HepG2 (cell line): ENCODE results near the gene BCAS3. TPM values are rescaled to one million over a fixed set of nuclear protein-coding genes. Genes with fewer than 3 reads are reported as not detected.
A peak's percentile ranks its signal among the peaks of the same experiment; 100 is the strongest.

Source experiments
- ATAC-seq: fragments of 200-7000 bp; cut with Tn5 transposase; 3 replicates; pipeline ENCODE4 v1.9.1; 2020; ENCODE audit warnings: mild to moderate bottlenecking, moderate library complexity
- BruUV-seq: library from RNA; stranded (reverse); fragments of 400-500 nt; replicated peaks from 2 replicates; lab custom pipeline; 2021; lab: Mats Ljungman, UMichigan
- CTCF ChIA-PET: fragments of 300-600 bp; formaldehyde crosslinking; extraction: SDS; loops from one replicate; lab custom pipeline; 2021; ENCODE audit warnings: low total read pairs, inconsistent platforms, low intra/inter-chr PET ratio; lab: Yijun Ruan, JAX
- POLR2A ChIA-PET: fragments of 350-600 bp; sonication (Branson Sonifier 250); formaldehyde crosslinking; loops from one replicate; lab custom pipeline; 2020; ENCODE audit warnings: antibody characterized with exemption, inconsistent platforms; lab: Yijun Ruan, JAX
- DNase-seq: peaks from one replicate; pipeline ENCODE4 v3.0.0-alpha.2; 2015; ENCODE audit warnings: low spot score
- FAIRE-seq: peaks from 3 replicates; lab custom pipeline; 2011; peaks lifted over from hg19 to GRCh38; lab: Jason Lieb, UNC
- H2AFZ ChIP-seq: one replicate; pipeline ENCODE4 v1.6.1; 2011; ENCODE audit warnings: low read length, inconsistent platforms
- H3K27ac ChIP-seq: fragments of 300-600 bp; 3 replicates; pipeline ENCODE4 v1.8.0; 2011; ENCODE audit warnings: mixed run types, mild to moderate bottlenecking, mixed read lengths, low read length, inconsistent platforms; ENCODE audit not compliant: insufficient read depth; ENCODE audit errors: extremely low read length
- H3K27me3 ChIP-seq, 2 experiments: fragments of 200-600 bp in 1 of 2; 2 replicates in 1 of 2; 3 replicates in 1 of 2; pipeline versions ENCODE4 v1.6.0 to v1.8.0; 2011; ENCODE audit warnings: low read length in 2 of 2, mild to moderate bottlenecking in 2 of 2, moderate library complexity in 2 of 2, inconsistent platforms in 1 of 2; ENCODE audit not compliant: insufficient read depth in 2 of 2, control insufficient read depth in 1 of 2
- H3K36me3 ChIP-seq, 2 experiments: fragments of 200-600 bp in 1 of 2; replicated peaks in 1 of 2; 2 replicates in 1 of 2; 3 replicates in 1 of 2; pipeline versions ENCODE4 v1.5.1 to v1.8.0; 2011; ENCODE audit warnings: low read length in 2 of 2, inconsistent platforms in 1 of 2; ENCODE audit not compliant: insufficient read depth in 2 of 2, control insufficient read depth in 1 of 2
- H3K4me1 ChIP-seq: 2 replicates; pipeline ENCODE4 v1.5.1; 2012; ENCODE audit warnings: low read length, inconsistent platforms; ENCODE audit not compliant: insufficient read depth
- H3K4me2 ChIP-seq: 2 replicates; pipeline ENCODE4 v1.6.0; 2011; ENCODE audit warnings: low read depth, low read length, inconsistent platforms
- H3K4me3 ChIP-seq, 3 experiments: fragments of 200-600 bp in 1 of 3; sonication (generic), shearing (Covaris generic) in 1 of 3; replicated peaks in 1 of 3; 2 replicates each; pipeline ENCODE4 v1.5.1; 2011 to 2016; ENCODE audit warnings: low read length in 3 of 3, inconsistent platforms in 2 of 3, low read depth in 2 of 3, mild to moderate bottlenecking in 2 of 3, control low read depth in 1 of 3, mixed read lengths in 1 of 3; ENCODE audit not compliant: insufficient read depth in 1 of 3
- H3K79me2 ChIP-seq: one replicate; pipeline ENCODE4 v1.6.1; 2011; ENCODE audit warnings: low read length, inconsistent platforms; ENCODE audit not compliant: insufficient read depth
- H3K9ac ChIP-seq: 2 replicates; pipeline ENCODE4 v1.6.0; 2011; ENCODE audit warnings: mild to moderate bottlenecking, low read depth, low read length, inconsistent platforms; ENCODE audit not compliant: insufficient read depth
- H3K9me3 ChIP-seq: 2 replicates; pipeline ENCODE4 v1.5.1; 2012; ENCODE audit warnings: mild to moderate bottlenecking, low read length
- H4K20me1 ChIP-seq: 2 replicates; pipeline ENCODE4 v1.6.0; 2011; ENCODE audit warnings: inconsistent platforms, mild to moderate bottlenecking, low read length, moderate library complexity; ENCODE audit not compliant: insufficient read depth
- BCL6 ChIP-seq: IDR thresholded peaks from 2 replicates; pipeline ENCODE4 v1.6.1; 2016; ENCODE audit warnings: missing genetic modification reagents, missing compliant biosample characterization
- FOXP1 ChIP-seq, 2 experiments: fragments of 450-650 bp in 1 of 2; IDR thresholded peaks; 2 replicates each; pipeline ENCODE4 v1.6.1; 2017 to 2018; ENCODE audit warnings: antibody characterized with exemption in 1 of 2
- KLF6 ChIP-seq: IDR thresholded peaks from 2 replicates; pipeline ENCODE4 v1.8.0; 2016; ENCODE audit warnings: missing biosample characterization, missing genetic modification reagents
- LBX2 ChIP-seq: sonication (generic); formaldehyde crosslinking; IDR thresholded peaks from 2 replicates; pipeline ENCODE4 v1.5.0; 2020; ENCODE audit warnings: missing genetic modification reagents, mild to moderate bottlenecking, borderline replicate concordance
- NR2F6 ChIP-seq, 2 experiments: IDR thresholded peaks; 2 replicates each; pipeline ENCODE4 v1.6.1; 2016; ENCODE audit warnings: antibody characterized with exemption in 1 of 2, mild to moderate bottlenecking in 1 of 2
- PPARG ChIP-seq: conservative IDR thresholded peaks from 2 replicates; pipeline ENCODE4 v1.6.1; 2016; ENCODE audit warnings: missing biosample characterization, missing genetic modification reagents
- RAD51 ChIP-seq: fragments of 450-650 bp; IDR thresholded peaks from 2 replicates; pipeline ENCODE4 v1.6.1; 2016; ENCODE audit warnings: borderline replicate concordance
- RXRA ChIP-seq: sonication (generic); formaldehyde crosslinking; IDR thresholded peaks from 2 replicates; pipeline ENCODE4 v1.5.1; 2020; ENCODE audit warnings: missing genetic modification reagents
- SOX5 ChIP-seq: IDR thresholded peaks from 2 replicates; pipeline ENCODE4 v1.6.1; 2016; ENCODE audit warnings: borderline replicate concordance
- ZNF207 ChIP-seq: fragments of 450-650 bp; IDR thresholded peaks from 2 replicates; pipeline ENCODE4 v1.6.1; 2016; ENCODE audit warnings: antibody characterized with exemption, borderline replicate concordance
- ZNF292 ChIP-seq: sonication (generic); formaldehyde crosslinking; IDR thresholded peaks from 2 replicates; pipeline ENCODE4 v1.8.1; 2022; ENCODE audit warnings: mild to moderate bottlenecking, low read depth, missing genetic modification reagents, borderline replicate concordance
- WGBS: methylation state at CpG from one replicate; pipeline ENCODE4 v1.1.6; 2017; ENCODE audit warnings: low lambda C conversion rate; 5-methylcytosine and 5-hydroxymethylcytosine counted together
- in situ Hi-C: cut with HindIII; loops from 2 replicates; pipeline ENCODE4 v1.10.0; 2017; ENCODE audit warnings: low pct_unique_long_range_greater_than_20kb; ENCODE audit not compliant: extremely low pct_ligation_motif_present
- intact Hi-C: fragments of 100-400 bp; cut with micrococcal nuclease; formaldehyde crosslinking; loops from one replicate; pipeline ENCODE4 v1.10.0; 2022; ENCODE audit not compliant: unreplicated experiment
- polyA plus RNA-seq, 8 experiments: library from polyadenylated mRNA; depleted of rRNA in 3 of 8; stranded (reverse) in 7 of 8; unstranded in 1 of 8; fragments of >200 nt; fragmentation: Illumina TruSeq in 4 of 8; extraction: Trizol in 4 of 8; gene quantifications; 2 replicates each; pipeline versions ENCODE4 v1.2.1 to v1.2.3, GENCODE V29; 2011 to 2016; ENCODE audit warnings: low read depth in 4 of 8, missing spikeins in 1 of 8, mixed read lengths in 1 of 8; ENCODE audit not compliant: insufficient read depth in 1 of 8
- total RNA-seq, 5 experiments: library from RNA; depleted of rRNA; stranded (reverse); fragments of >200 nt; fragmentation: Illumina TruSeq; extraction: Trizol; gene quantifications; 2 replicates each; pipeline ENCODE4 v1.2.3, GENCODE V29; 2016; ENCODE audit warnings: low read depth in 1 of 5
- TF ChIP-seq, protein P1 (sequence below): sonication (generic); formaldehyde crosslinking; IDR thresholded peaks from 2 replicates; pipeline ENCODE4 v1.8.1; 2023; ENCODE audit warnings: mild to moderate bottlenecking, inconsistent platforms, moderate library complexity, missing genetic modification reagents, borderline replicate concordance
- TF ChIP-seq, protein P2 (sequence below): fragments of 450-650 bp; IDR thresholded peaks from 2 replicates; pipeline ENCODE4 v1.6.1; 2016
- TF ChIP-seq, protein P3 (sequence below): sonication (generic); formaldehyde crosslinking; IDR thresholded peaks from 2 replicates; pipeline ENCODE4 v1.9.0; 2021; ENCODE audit warnings: missing genetic modification reagents, borderline replicate concordance
- TF ChIP-seq, protein P4 (sequence below): sonication (generic); formaldehyde crosslinking; IDR thresholded peaks from 2 replicates; pipeline ENCODE4 v1.4.0; 2020; ENCODE audit warnings: missing genetic modification reagents

Gene BCAS3
- total and polyA plus RNA-seq, 2 of the 13 experiments (the other 11 are each of a cell fraction or from before 2014, with no cell fraction given): 10.7 to 11.2 TPM

- TF ChIP-seq, protein P1, sequence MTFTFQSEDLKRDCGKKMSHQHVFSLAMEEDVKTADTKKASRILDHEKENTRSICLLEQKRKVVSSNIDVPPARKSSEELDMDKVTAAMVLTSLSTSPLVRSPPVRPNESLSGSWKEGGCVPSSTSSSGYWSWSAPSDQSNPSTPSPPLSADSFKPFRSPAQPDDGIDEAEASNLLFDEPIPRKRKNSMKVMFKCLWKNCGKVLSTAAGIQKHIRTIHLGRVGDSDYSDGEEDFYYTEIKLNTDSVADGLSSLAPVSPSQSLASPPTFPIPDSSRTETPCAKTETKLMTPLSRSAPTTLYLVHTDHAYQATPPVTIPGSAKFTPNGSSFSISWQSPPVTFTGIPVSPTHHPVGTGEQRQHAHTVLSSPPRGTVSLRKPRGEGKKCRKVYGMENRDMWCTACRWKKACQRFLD (CRISPR knock-in tag): no peak
- no peak for TF ChIP-seq RXRA
- TF ChIP-seq ZNF207: no peak
- TF ChIP-seq, all 625 proteins: peak for 0
Observed at GRCh38 chr17:61178284-61178683, 500.6 kb downstream of the BCAS3 start (continued).

GRCh38 chr17:61179380-61179806, 501.7 kb downstream of the BCAS3 start:
- ATAC-seq (peak; percentile 99), FAIRE-seq (peak; percentile 77), DNase-seq (peak; percentile 83)
- Histone ChIP-seq H3K9ac (0 out of 2 replicates have a peak overlapping the region, but pooled peaks have one; percentile 35), H3K4me2 (peak overlapping the region; percentile 67), H3K4me3 (peak overlapping the region in 2 of 3 experiments; percentile 7 to 23; a peak in 2 of 6 replicates), H2AFZ (peak overlapping the region; percentile 85), H3K27ac (peak overlapping the region; percentile 18), H3K79me2 (no peaks in the 10 kb centered on the region), H4K20me1 (no peaks in the 10 kb centered on the region), H3K27me3 (no peaks in the 10 kb centered on the region), H3K4me1 (peaks cover 18% of the 10 kb centered on the region), H3K36me3 (no peaks in the 10 kb centered on the region), H3K9me3 (no peaks in the 10 kb centered on the region)
- BruUV-seq: no TSS peak
- ChIA-PET POLR2A (no interaction called here), CTCF (no interaction called here)
- intact Hi-C loops: no loop called here
- 3% methylated on average over 2 of the region's 2 CpGs for WGBS
- in situ Hi-C loops: no loop called here
- TF ChIP-seq, protein P2, sequence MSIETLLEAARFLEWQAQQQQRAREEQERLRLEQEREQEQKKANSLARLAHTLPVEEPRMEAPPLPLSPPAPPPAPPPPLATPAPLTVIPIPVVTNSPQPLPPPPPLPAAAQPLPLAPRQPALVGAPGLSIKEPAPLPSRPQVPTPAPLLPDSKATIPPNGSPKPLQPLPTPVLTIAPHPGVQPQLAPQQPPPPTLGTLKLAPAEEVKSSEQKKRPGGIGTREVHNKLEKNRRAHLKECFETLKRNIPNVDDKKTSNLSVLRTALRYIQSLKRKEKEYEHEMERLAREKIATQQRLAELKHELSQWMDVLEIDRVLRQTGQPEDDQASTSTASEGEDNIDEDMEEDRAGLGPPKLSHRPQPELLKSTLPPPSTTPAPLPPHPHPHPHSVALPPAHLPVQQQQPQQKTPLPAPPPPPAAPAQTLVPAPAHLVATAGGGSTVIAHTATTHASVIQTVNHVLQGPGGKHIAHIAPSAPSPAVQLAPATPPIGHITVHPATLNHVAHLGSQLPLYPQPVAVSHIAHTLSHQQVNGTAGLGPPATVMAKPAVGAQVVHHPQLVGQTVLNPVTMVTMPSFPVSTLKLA: no peak
- TF ChIP-seq FOXP1 (IDR thresholded peaks at IDR 0.05): no peak
- TF ChIP-seq FOXP1 (CRISPR knock-in tag; IDR thresholded peaks at IDR 0.05): peak; percentile 47; the same call in 1 of the 2 replicates
- peak; percentile 62; the same call in 1 of the 2 replicates for TF ChIP-seq SOX5 (CRISPR knock-in tag)
- TF ChIP-seq LBX2 (CRISPR knock-in tag): no peak
- no peak for TF ChIP-seq KLF6 (CRISPR knock-in tag)
- peak; percentile 50; the same call in 1 of the 2 replicates for TF ChIP-seq ZNF292 (CRISPR knock-in tag)
- no peak for TF ChIP-seq RAD51
- TF ChIP-seq, protein P3, sequence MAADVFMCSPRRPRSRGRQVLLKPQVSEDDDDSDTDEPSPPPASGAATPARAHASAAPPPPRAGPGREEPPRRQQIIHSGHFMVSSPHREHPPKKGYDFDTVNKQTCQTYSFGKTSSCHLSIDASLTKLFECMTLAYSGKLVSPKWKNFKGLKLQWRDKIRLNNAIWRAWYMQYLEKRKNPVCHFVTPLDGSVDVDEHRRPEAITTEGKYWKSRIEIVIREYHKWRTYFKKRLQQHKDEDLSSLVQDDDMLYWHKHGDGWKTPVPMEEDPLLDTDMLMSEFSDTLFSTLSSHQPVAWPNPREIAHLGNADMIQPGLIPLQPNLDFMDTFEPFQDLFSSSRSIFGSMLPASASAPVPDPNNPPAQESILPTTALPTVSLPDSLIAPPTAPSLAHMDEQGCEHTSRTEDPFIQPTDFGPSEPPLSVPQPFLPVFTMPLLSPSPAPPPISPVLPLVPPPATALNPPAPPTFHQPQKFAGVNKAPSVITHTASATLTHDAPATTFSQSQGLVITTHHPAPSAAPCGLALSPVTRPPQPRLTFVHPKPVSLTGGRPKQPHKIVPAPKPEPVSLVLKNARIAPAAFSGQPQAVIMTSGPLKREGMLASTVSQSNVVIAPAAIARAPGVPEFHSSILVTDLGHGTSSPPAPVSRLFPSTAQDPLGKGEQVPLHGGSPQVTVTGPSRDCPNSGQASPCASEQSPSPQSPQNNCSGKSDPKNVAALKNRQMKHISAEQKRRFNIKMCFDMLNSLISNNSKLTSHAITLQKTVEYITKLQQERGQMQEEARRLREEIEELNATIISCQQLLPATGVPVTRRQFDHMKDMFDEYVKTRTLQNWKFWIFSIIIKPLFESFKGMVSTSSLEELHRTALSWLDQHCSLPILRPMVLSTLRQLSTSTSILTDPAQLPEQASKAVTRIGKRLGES (CRISPR knock-in tag): no peak
- TF ChIP-seq NR2F6 (IDR thresholded peaks at IDR 0.05): peak; percentile 60
- TF ChIP-seq NR2F6 (CRISPR knock-in tag; IDR thresholded peaks at IDR 0.05): peak; percentile 27; the same call in 1 of the 2 replicates
- TF ChIP-seq, protein P4, sequence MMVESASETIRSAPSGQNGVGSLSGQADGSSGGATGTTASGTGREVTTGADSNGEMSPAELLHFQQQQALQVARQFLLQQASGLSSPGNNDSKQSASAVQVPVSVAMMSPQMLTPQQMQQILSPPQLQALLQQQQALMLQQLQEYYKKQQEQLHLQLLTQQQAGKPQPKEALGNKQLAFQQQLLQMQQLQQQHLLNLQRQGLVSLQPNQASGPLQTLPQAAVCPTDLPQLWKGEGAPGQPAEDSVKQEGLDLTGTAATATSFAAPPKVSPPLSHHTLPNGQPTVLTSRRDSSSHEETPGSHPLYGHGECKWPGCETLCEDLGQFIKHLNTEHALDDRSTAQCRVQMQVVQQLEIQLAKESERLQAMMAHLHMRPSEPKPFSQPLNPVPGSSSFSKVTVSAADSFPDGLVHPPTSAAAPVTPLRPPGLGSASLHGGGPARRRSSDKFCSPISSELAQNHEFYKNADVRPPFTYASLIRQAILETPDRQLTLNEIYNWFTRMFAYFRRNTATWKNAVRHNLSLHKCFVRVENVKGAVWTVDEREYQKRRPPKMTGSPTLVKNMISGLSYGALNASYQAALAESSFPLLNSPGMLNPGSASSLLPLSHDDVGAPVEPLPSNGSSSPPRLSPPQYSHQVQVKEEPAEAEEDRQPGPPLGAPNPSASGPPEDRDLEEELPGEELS (CRISPR knock-in tag): peak; percentile 57; the same call in 1 of the 2 replicates
- TF ChIP-seq BCL6 (CRISPR knock-in tag): peak; percentile 58
- no peak for TF ChIP-seq PPARG
